Neural cell (in vitro differentiated cells): ENCODE measurements around the gene ADGRD2. TPM values are rescaled to one million over a fixed set of nuclear protein-coding genes. Genes with fewer than 3 reads are reported as not detected.

Experiments used
- H2AFZ ChIP-seq: fragments of 200-600, 300-800 bp; sonication (generic), shearing (Covaris generic); 2 replicates; pipeline ENCODE4 v1.6.0; 2014; ENCODE audit warnings: low read depth, mild to moderate bottlenecking, antibody characterized with exemption, low read length, moderate library complexity
- H3F3A ChIP-seq: fragments of 200-600 bp; shearing (Covaris generic); 2 replicates; pipeline ENCODE4 v1.6.1; 2016; ENCODE audit warnings: mild to moderate bottlenecking, moderate library complexity, mixed read lengths, antibody characterized with exemption, low read length; ENCODE audit not compliant: insufficient read depth, poor library complexity, severe bottlenecking
- H3K27ac ChIP-seq: fragments of 200-600, 300-800 bp; sonication (generic), shearing (Covaris generic); 2 replicates; pipeline ENCODE4 v1.5.1; 2014; ENCODE audit warnings: mild to moderate bottlenecking, low read length, moderate library complexity
- H3K27me3 ChIP-seq: fragments of 300-800, 200-600 bp; sonication (generic), shearing (Covaris generic); 2 replicates; pipeline ENCODE4 v1.6.0; 2014; ENCODE audit warnings: mild to moderate bottlenecking, low read depth, low read length, moderate library complexity; ENCODE audit not compliant: insufficient read depth
- H3K36me3 ChIP-seq: fragments of 300-800, 200-600 bp; sonication (generic), shearing (Covaris generic); 2 replicates; pipeline ENCODE4 v1.5.1; 2014; ENCODE audit warnings: mild to moderate bottlenecking, antibody characterized with exemption, low read length, moderate library complexity; ENCODE audit not compliant: insufficient read depth
- H3K4me2 ChIP-seq: fragments of 300-800, 200-600 bp; sonication (generic), shearing (Covaris generic); 2 replicates; pipeline ENCODE4 v1.6.0; 2014; ENCODE audit warnings: mild to moderate bottlenecking, low read length
- H3K4me3 ChIP-seq: fragments of 300-800, 200-600 bp; sonication (generic), shearing (Covaris generic); 2 replicates; pipeline ENCODE4 v1.5.1; 2014; ENCODE audit warnings: mild to moderate bottlenecking, low read length, moderate library complexity
- H3K79me2 ChIP-seq: fragments of 200-600 bp; shearing (Covaris generic); replicated peaks from 2 replicates; pipeline ENCODE4 v1.6.0; 2014; ENCODE audit warnings: mild to moderate bottlenecking, low read length, moderate library complexity; ENCODE audit not compliant: insufficient read depth
- H3K9ac ChIP-seq: fragments of 300-800, 200-600 bp; sonication (generic), shearing (Covaris generic); 2 replicates; pipeline ENCODE4 v1.6.1; 2016; ENCODE audit warnings: mild to moderate bottlenecking, low read length, mixed read lengths
- H3K9me2 ChIP-seq: fragments of 200-600 bp; shearing (Covaris generic); 2 replicates; pipeline ENCODE4 v1.6.1; 2016; ENCODE audit warnings: mild to moderate bottlenecking, low read length, mixed read lengths; ENCODE audit not compliant: insufficient read depth
- H3K9me3 ChIP-seq: fragments of 200-600, 300-800 bp; sonication (generic), shearing (Covaris generic); 2 replicates; pipeline ENCODE4 v1.6.1; 2016; ENCODE audit warnings: mild to moderate bottlenecking, mixed run types, low read length, moderate library complexity, mixed read lengths
- H4K20me1 ChIP-seq: fragments of 200-600 bp; shearing (Covaris generic); 2 replicates; pipeline ENCODE4 v1.6.1; 2016; ENCODE audit warnings: mild to moderate bottlenecking, mixed run types; ENCODE audit not compliant: insufficient read depth
- CTCF ChIP-seq: fragments of 450-650 bp; IDR thresholded peaks from 2 replicates; pipeline ENCODE4 v1.5.1; 2014; ENCODE audit warnings: antibody characterized with exemption, mild to moderate bottlenecking, moderate library complexity; ENCODE audit not compliant: poor library complexity, severe bottlenecking
- EP300 ChIP-seq: fragments of 450-650 bp; conservative IDR thresholded peaks from 2 replicates; pipeline ENCODE4 v1.6.1; 2014; ENCODE audit warnings: antibody characterized with exemption, mild to moderate bottlenecking, moderate library complexity; ENCODE audit not compliant: poor library complexity, severe bottlenecking
- EZH2 ChIP-seq: fragments of 200-600, 300-800 bp; shearing (Covaris generic), sonication (generic); IDR thresholded peaks from 2 replicates; pipeline ENCODE4 v1.6.1; 2014; ENCODE audit warnings: antibody characterized with exemption, low read length, borderline replicate concordance, mild to moderate bottlenecking; ENCODE audit not compliant: insufficient read depth, poor library complexity, severe bottlenecking
- MXI1 ChIP-seq: fragments of 450-650 bp; conservative IDR thresholded peaks from 2 replicates; pipeline ENCODE4 v1.6.1; 2014; ENCODE audit warnings: antibody characterized with exemption, mild to moderate bottlenecking; ENCODE audit not compliant: poor library complexity, severe bottlenecking
- POLR2AphosphoS5 ChIP-seq: IDR thresholded peaks from 2 replicates; pipeline ENCODE4 v1.6.1; 2012
- RAD21 ChIP-seq: fragments of 450-650 bp; conservative IDR thresholded peaks from 2 replicates; pipeline ENCODE4 v1.6.1; 2014; ENCODE audit warnings: antibody characterized with exemption, mild to moderate bottlenecking, moderate library complexity
- SMC3 ChIP-seq: fragments of 450-650 bp; conservative IDR thresholded peaks from 2 replicates; pipeline ENCODE4 v1.6.1; 2014; ENCODE audit warnings: antibody characterized with exemption, mild to moderate bottlenecking, moderate library complexity; ENCODE audit not compliant: poor library complexity
- TAF1 ChIP-seq: IDR thresholded peaks from 2 replicates; pipeline ENCODE4 v1.6.1; 2012; ENCODE audit warnings: low read depth
- polyA plus RNA-seq: library from polyadenylated mRNA; depleted of rRNA; stranded (reverse); fragments of >200 nt; gene quantifications from 2 replicates; pipeline ENCODE4 v1.2.3, GENCODE V29; 2014
- TF ChIP-seq, protein P1 (sequence below): IDR thresholded peaks from 2 replicates; pipeline ENCODE4 v1.6.1; 2012; ENCODE audit warnings: borderline replicate concordance

The ADGRD2 gene
- polyA plus RNA-seq, 1 donor from 2014 or later: not detected

DNA sequence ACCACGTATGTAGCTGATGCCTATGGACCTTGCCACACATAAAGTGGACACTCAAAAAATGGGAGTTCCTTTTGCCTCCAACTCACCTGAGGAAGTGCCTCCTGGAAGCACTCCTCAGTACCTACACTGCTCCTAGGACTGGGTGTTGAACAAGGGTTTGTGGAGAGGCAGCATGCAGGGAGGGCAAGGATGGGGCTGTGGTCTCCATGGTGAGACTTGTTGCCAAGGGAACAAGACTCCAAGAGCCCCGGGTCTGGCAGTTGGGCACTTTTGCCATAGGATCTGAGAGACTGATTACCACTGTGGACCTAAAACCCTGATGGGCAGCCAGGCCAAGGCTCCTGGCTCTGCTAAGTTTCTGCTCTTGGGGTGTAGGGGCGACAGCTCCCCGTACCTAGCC, 63.9 kb downstream of the ADGRD2 start:
- Histone ChIP-seq H3K9ac (no peak overlapping the region), H3K27me3 (no peaks in the 10 kb centered on the region), H3K9me2 (no peaks in the 10 kb centered on the region), H3K27ac (no peak overlapping the region), H3F3A (no peaks in the 10 kb centered on the region), H2AFZ (no peak overlapping the region), H3K9me3 (no peaks in the 10 kb centered on the region), H3K79me2 (no peaks in the 10 kb centered on the region), H3K4me3 (no peak overlapping the region), H4K20me1 (no peaks in the 10 kb centered on the region), H3K36me3 (no peaks in the 10 kb centered on the region), H3K4me2 (no peak overlapping the region)
- TF ChIP-seq SMC3: no peak
- TF ChIP-seq RAD21: no peak
- no peak for TF ChIP-seq POLR2AphosphoS5
- no peak for TF ChIP-seq TAF1
- no peak for TF ChIP-seq EP300
- TF ChIP-seq, protein P1, sequence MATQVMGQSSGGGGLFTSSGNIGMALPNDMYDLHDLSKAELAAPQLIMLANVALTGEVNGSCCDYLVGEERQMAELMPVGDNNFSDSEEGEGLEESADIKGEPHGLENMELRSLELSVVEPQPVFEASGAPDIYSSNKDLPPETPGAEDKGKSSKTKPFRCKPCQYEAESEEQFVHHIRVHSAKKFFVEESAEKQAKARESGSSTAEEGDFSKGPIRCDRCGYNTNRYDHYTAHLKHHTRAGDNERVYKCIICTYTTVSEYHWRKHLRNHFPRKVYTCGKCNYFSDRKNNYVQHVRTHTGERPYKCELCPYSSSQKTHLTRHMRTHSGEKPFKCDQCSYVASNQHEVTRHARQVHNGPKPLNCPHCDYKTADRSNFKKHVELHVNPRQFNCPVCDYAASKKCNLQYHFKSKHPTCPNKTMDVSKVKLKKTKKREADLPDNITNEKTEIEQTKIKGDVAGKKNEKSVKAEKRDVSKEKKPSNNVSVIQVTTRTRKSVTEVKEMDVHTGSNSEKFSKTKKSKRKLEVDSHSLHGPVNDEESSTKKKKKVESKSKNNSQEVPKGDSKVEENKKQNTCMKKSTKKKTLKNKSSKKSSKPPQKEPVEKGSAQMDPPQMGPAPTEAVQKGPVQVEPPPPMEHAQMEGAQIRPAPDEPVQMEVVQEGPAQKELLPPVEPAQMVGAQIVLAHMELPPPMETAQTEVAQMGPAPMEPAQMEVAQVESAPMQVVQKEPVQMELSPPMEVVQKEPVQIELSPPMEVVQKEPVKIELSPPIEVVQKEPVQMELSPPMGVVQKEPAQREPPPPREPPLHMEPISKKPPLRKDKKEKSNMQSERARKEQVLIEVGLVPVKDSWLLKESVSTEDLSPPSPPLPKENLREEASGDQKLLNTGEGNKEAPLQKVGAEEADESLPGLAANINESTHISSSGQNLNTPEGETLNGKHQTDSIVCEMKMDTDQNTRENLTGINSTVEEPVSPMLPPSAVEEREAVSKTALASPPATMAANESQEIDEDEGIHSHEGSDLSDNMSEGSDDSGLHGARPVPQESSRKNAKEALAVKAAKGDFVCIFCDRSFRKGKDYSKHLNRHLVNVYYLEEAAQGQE: no peak

DNA sequence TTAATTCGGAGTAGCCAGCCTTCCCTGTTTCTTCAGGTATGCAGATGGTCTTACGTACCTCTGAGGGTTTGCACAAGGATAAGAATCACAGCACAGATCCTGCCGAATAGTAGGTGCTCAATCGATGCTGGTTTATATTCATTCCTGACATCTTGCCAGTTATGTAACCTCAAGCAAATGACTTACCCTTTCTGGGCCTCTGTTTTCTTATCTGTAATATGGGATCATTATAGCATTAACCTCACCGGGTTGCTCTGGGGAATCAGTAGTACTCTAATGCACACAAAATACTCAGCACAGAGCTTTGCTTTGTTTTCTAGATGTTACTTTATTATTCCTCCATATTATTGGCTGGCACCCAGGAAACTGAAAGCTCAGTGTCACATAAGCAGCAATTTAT, 64.6 kb downstream of the ADGRD2 start:
- Histone ChIP-seq H3K27me3 (no peaks in the 10 kb centered on the region), H3K9me2 (no peaks in the 10 kb centered on the region), H2AFZ (no peak overlapping the region), H3K4me3 (no peak overlapping the region), H3K4me2 (no peak overlapping the region), H4K20me1 (no peaks in the 10 kb centered on the region), H3K79me2 (no peaks in the 10 kb centered on the region), H3K9ac (no peak overlapping the region), H3F3A (no peaks in the 10 kb centered on the region), H3K27ac (no peak overlapping the region), H3K36me3 (no peaks in the 10 kb centered on the region), H3K9me3 (no peaks in the 10 kb centered on the region)
- no peak for TF ChIP-seq MXI1
- TF ChIP-seq SMC3: no peak
- no peak for TF ChIP-seq TAF1
- TF ChIP-seq POLR2AphosphoS5: no peak
- TF ChIP-seq, protein P1: no peak
- TF ChIP-seq EP300: no peak
- TF ChIP-seq RAD21: no peak
- no peak for TF ChIP-seq CTCF
- TF ChIP-seq EZH2: no peak
